Measurements from ENCODE around the gene CDC42BPA.
"Not testable (repeated sequence)": the region's sequence is repeated elsewhere in the genome, so short reads cannot be mapped to it uniquely, and the experiment has no call there.

CDC42BPA gene

GRCh38 chr1:227242811-227243682, 75.2 kb downstream of the CDC42BPA start:
- WGBS, 2 experiments, result 76 to 88% methylated on average over 1 to 2 of the region's 2 CpGs
- H3K4me3 ChIP-seq (ENCODE audit: insufficient read depth, low read depth, low read length), result no peak overlapping the region
- no peaks in the 10 kb centered on the region for H3K36me3 ChIP-seq (ENCODE audit: control insufficient read depth, insufficient read depth, low read length)

DNA sequence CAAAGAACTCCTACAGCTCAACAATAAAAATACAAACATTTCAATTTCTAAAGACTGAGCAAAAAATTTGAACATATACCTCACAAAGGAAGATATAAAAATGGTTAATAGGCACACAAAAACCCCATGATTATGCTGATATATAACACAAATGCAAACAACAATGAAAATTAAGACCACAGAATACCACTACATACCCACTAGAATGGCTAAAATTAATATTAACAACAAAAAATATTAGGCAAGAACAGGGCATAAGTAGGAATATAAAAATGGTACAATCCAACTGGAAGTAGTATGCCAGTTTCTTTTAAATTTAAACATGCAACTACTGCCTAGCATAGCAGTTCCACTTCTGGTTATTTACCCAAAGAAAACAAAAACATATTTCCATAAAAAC, 77.3 kb downstream of the CDC42BPA start:
- Histone ChIP-seq H3K36me3 (ENCODE audit: control insufficient read depth, insufficient read depth, low read length) (no peaks in the 10 kb centered on the region), H3K4me3 (ENCODE audit: insufficient read depth, low read depth, low read length) (no peak overlapping the region), H3K9me3 (ENCODE audit: control insufficient read depth, low read length) (no peaks in the 10 kb centered on the region), H3K27me3 (ENCODE audit: control insufficient read depth, insufficient read depth, low read length, poor library complexity, severe bottlenecking) (no peaks in the 10 kb centered on the region), H3K4me1 (ENCODE audit: control insufficient read depth, insufficient read depth, low read length) (no peaks in the 10 kb centered on the region), H3K27ac (ENCODE audit: insufficient read depth, low read depth, low read length, poor library complexity, severe bottlenecking) (no peak overlapping the region)

More at GRCh38 chr1:227242811-227243682, 75.2 kb downstream of the CDC42BPA start:
- Histone ChIP-seq H3K27ac (ENCODE audit: insufficient read depth, low read depth, low read length, poor library complexity, severe bottlenecking) (no peak overlapping the region), H3K4me1 (ENCODE audit: control insufficient read depth, insufficient read depth, low read length) (no peaks in the 10 kb centered on the region), H3K9me3 (ENCODE audit: control insufficient read depth, low read length) (no peaks in the 10 kb centered on the region), H3K27me3 (ENCODE audit: control insufficient read depth, insufficient read depth, low read length, poor library complexity, severe bottlenecking) (no peaks in the 10 kb centered on the region)

DNA sequence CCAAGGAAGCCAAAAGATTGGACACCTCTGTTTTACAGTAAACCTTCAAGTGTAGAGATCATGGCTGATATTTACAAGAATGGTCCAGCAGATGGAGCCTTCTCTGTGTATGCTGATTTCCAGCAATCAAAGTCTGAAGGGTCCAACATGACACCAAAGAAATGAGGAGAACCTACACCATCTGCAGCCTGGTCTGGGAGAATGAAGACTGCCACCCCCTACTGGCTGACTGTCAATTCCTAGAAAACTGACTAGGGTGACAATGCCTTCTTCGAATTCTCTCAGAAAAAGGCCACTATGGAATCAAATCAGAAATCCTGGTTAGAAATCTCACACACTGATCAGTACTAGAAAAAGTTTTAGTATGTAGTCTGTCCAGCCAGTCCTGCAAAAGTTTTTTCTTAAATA, 83.3 kb downstream of the CDC42BPA start:
- Histone ChIP-seq H3K4me3 (ENCODE audit: insufficient read depth, low read depth, low read length) (no peak overlapping the region), H3K27ac (ENCODE audit: insufficient read depth, low read depth, low read length, poor library complexity, severe bottlenecking) (no peak overlapping the region), H3K4me1 (ENCODE audit: control insufficient read depth, insufficient read depth, low read length) (no peaks in the 10 kb centered on the region), H3K9me3 (ENCODE audit: control insufficient read depth, low read length) (no peaks in the 10 kb centered on the region), H3K27me3 (ENCODE audit: control insufficient read depth, insufficient read depth, low read length, poor library complexity, severe bottlenecking) (no peaks in the 10 kb centered on the region), H3K36me3 (ENCODE audit: control insufficient read depth, insufficient read depth, low read length) (no peaks in the 10 kb centered on the region)
- WGBS, 2 experiments, result 89 to 94% methylated on average over 1 of the region's 1 CpG

DNA sequence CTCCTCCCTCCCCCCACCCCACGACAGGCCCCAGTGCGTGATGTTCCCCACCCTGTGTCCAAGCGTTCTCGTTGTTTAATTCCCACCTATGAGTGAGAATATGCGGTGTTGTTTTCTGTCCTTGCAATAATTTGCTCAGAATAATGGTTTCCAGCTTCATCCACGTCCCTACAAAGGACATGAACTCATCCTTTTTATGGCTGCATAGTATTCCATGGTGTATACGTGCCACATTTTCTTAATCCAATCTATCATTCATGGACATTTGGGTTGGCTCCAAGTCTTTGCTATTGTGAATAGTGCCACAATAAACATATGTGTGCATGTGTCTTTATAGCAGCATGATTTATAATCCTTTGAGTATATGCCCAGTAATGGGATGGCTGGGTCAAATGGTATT, 87.2 kb downstream of the CDC42BPA start:
- 88 to 97% methylated on average over 4 to 5 of the region's 7 CpGs for WGBS, 2 experiments
- H3K4me1 ChIP-seq (ENCODE audit: control insufficient read depth, insufficient read depth, low read length); H3K27me3 ChIP-seq (ENCODE audit: control insufficient read depth, insufficient read depth, low read length, poor library complexity, severe bottlenecking); H3K9me3 ChIP-seq (ENCODE audit: control insufficient read depth, low read length); H3K36me3 ChIP-seq (ENCODE audit: control insufficient read depth, insufficient read depth, low read length); H3K4me3 ChIP-seq (ENCODE audit: insufficient read depth, low read depth, low read length); H3K27ac ChIP-seq (ENCODE audit: insufficient read depth, low read depth, low read length, poor library complexity, severe bottlenecking): not testable (repeated sequence)

- Histone ChIP-seq H3K36me3 (ENCODE audit: control insufficient read depth, insufficient read depth, low read length) (no peaks in the 10 kb centered on the region), H3K4me1 (ENCODE audit: control insufficient read depth, insufficient read depth, low read length) (no peaks in the 10 kb centered on the region), H3K9me3 (ENCODE audit: control insufficient read depth, low read length) (no peaks in the 10 kb centered on the region), H3K4me3 (ENCODE audit: insufficient read depth, low read depth, low read length) (no peak overlapping the region), H3K27me3 (ENCODE audit: control insufficient read depth, insufficient read depth, low read length, poor library complexity, severe bottlenecking) (no peaks in the 10 kb centered on the region), H3K27ac (ENCODE audit: insufficient read depth, low read depth, low read length, poor library complexity, severe bottlenecking) (no peak overlapping the region)
- 95 to 100% methylated on average over 1 to 3 of the region's 3 CpGs for WGBS, 2 experiments
These were observed 90.1 kb downstream of the CDC42BPA start for GRCh38 chr1:227228201-227228600.

- H3K4me1 ChIP-seq (ENCODE audit: control insufficient read depth, insufficient read depth, low read length), result no peaks in the 10 kb centered on the region
- no peaks in the 10 kb centered on the region for H3K27me3 ChIP-seq (ENCODE audit: control insufficient read depth, insufficient read depth, low read length, poor library complexity, severe bottlenecking)
- no peaks in the 10 kb centered on the region for H3K36me3 ChIP-seq (ENCODE audit: control insufficient read depth, insufficient read depth, low read length)
- no peak overlapping the region for H3K4me3 ChIP-seq (ENCODE audit: insufficient read depth, low read depth, low read length)
- no peaks in the 10 kb centered on the region for H3K9me3 ChIP-seq (ENCODE audit: control insufficient read depth, low read length)
- 87 to 89% methylated on average over 2 of the region's 2 CpGs for WGBS, 2 experiments
- H3K27ac ChIP-seq (ENCODE audit: insufficient read depth, low read depth, low read length, poor library complexity, severe bottlenecking), result no peak overlapping the region
These were observed 90.5 kb downstream of the CDC42BPA start for GRCh38 chr1:227227761-227228160.

- WGBS, 2 experiments, result 92 to 94% methylated on average over 2 of the region's 2 CpGs
- H3K27ac ChIP-seq (ENCODE audit: insufficient read depth, low read depth, low read length, poor library complexity, severe bottlenecking), result no peak overlapping the region
- H3K27me3 ChIP-seq (ENCODE audit: control insufficient read depth, insufficient read depth, low read length, poor library complexity, severe bottlenecking), result no peaks in the 10 kb centered on the region
- no peaks in the 10 kb centered on the region for H3K9me3 ChIP-seq (ENCODE audit: control insufficient read depth, low read length)
- H3K4me1 ChIP-seq (ENCODE audit: control insufficient read depth, insufficient read depth, low read length), result no peaks in the 10 kb centered on the region
- H3K36me3 ChIP-seq (ENCODE audit: control insufficient read depth, insufficient read depth, low read length), result no peaks in the 10 kb centered on the region
- no peak overlapping the region for H3K4me3 ChIP-seq (ENCODE audit: insufficient read depth, low read depth, low read length)
These were observed 92.5 kb downstream of the CDC42BPA start for GRCh38 chr1:227225715-227226346.

GRCh38 chr1:227223171-227223806, 95.0 kb downstream of the CDC42BPA start:
- H3K4me1 ChIP-seq (ENCODE audit: control insufficient read depth, insufficient read depth, low read length), result no peaks in the 10 kb centered on the region
- H3K36me3 ChIP-seq (ENCODE audit: control insufficient read depth, insufficient read depth, low read length), result no peaks in the 10 kb centered on the region
- H3K27me3 ChIP-seq (ENCODE audit: control insufficient read depth, insufficient read depth, low read length, poor library complexity, severe bottlenecking), result no peaks in the 10 kb centered on the region
- no peak overlapping the region for H3K4me3 ChIP-seq (ENCODE audit: insufficient read depth, low read depth, low read length)
- no peak overlapping the region for H3K27ac ChIP-seq (ENCODE audit: insufficient read depth, low read depth, low read length, poor library complexity, severe bottlenecking)
- H3K9me3 ChIP-seq (ENCODE audit: control insufficient read depth, low read length), result no peaks in the 10 kb centered on the region
- 100% methylated on average over 1 of the region's 1 CpG for WGBS, 2 experiments

GRCh38 chr1:227219715-227220292, 98.5 kb downstream of the CDC42BPA start:
- Histone ChIP-seq H3K9me3 (ENCODE audit: control insufficient read depth, low read length) (no peaks in the 10 kb centered on the region), H3K4me1 (ENCODE audit: control insufficient read depth, insufficient read depth, low read length) (no peaks in the 10 kb centered on the region), H3K27me3 (ENCODE audit: control insufficient read depth, insufficient read depth, low read length, poor library complexity, severe bottlenecking) (no peaks in the 10 kb centered on the region), H3K27ac (ENCODE audit: insufficient read depth, low read depth, low read length, poor library complexity, severe bottlenecking) (no peak overlapping the region), H3K36me3 (ENCODE audit: control insufficient read depth, insufficient read depth, low read length) (no peaks in the 10 kb centered on the region), H3K4me3 (ENCODE audit: insufficient read depth, low read depth, low read length) (no peak overlapping the region)
- 91 to 95% methylated on average over 1 of the region's 1 CpG for WGBS, 2 experiments
